BJ (cell line): Measurements from ENCODE around the gene GSTM1. TPM values are rescaled to one million over a fixed set of nuclear protein-coding genes. Genes with fewer than 3 reads are reported as not detected.
"Not testable (repeated sequence)": the region's sequence is repeated elsewhere in the genome, so short reads cannot be mapped to it uniquely, and the experiment has no call there.

ENCODE experiments used
- CTCF ChIA-PET: fragments of 350-600 bp; formaldehyde crosslinking; extraction: SDS; loops from one replicate; lab custom pipeline; 2021; ENCODE audit warnings: antibody characterized with exemption, inconsistent platforms; lab: Yijun Ruan, JAX
- POLR2A ChIA-PET: fragments of 300-600 bp; sonication (Branson Sonifier 250); formaldehyde crosslinking; extraction: SDS; loops from one replicate; lab custom pipeline; 2021; ENCODE audit warnings: antibody characterized with exemption; lab: Charles Lee
- DNase-seq: peaks from one replicate; pipeline ENCODE4 v3.0.0-alpha.2; 2011; ENCODE audit warnings: low read depth
- H3K27me3 ChIP-seq: 2 replicates; pipeline ENCODE4 v1.6.0; 2011; ENCODE audit warnings: low read length; ENCODE audit not compliant: control insufficient read depth, insufficient read depth
- H3K36me3 ChIP-seq: 2 replicates; pipeline ENCODE4 v1.5.1; 2011; ENCODE audit warnings: low read length; ENCODE audit not compliant: control insufficient read depth, insufficient read depth
- H3K4me3 ChIP-seq: 2 replicates; pipeline ENCODE4 v1.5.1; 2011; ENCODE audit warnings: low read depth, mild to moderate bottlenecking, control low read depth, low read length
- CTCF ChIP-seq: IDR thresholded peaks from 2 replicates; pipeline ENCODE4 v1.5.1; 2011; ENCODE audit warnings: low read depth, mild to moderate bottlenecking, control low read depth, inconsistent platforms, low read length, moderate library complexity; ENCODE audit not compliant: insufficient read depth
- polyA plus RNA-seq: library from polyadenylated mRNA; depleted of rRNA; stranded (reverse); fragments of >200 nt; gene quantifications from 2 replicates; pipeline ENCODE4 v1.2.3, GENCODE V29; 2011

Gene GSTM1
- polyA plus RNA-seq, 1 experiment: 1.0 TPM

GRCh38 chr1:109668123-109668775, 19.4 kb upstream of the GSTM1 start:
- POLR2A ChIA-PET: no interaction called here
- Histone ChIP-seq H3K36me3 (0 out of 2 replicates have a peak, but pooled peaks cover 3% of the 10 kb centered on the region), H3K4me3 (peak overlapping the region; percentile 65), H3K27me3 (no peaks in the 10 kb centered on the region)
- no peak for DNase-seq
- CTCF ChIA-PET: interaction anchor here (0.8 to 1.5 kb wide), 4 partner anchors 28 to 316 kb away, joined by 3 to 7 read pairs (median 4); partner anchors contain the start of gene AHCYL1
- no peak for TF ChIP-seq CTCF

- Histone ChIP-seq H3K36me3 (0 out of 2 replicates have a peak, but pooled peaks cover 3% of the 10 kb centered on the region), H3K4me3 (no peak overlapping the region), H3K27me3 (no peaks in the 10 kb centered on the region)
- POLR2A ChIA-PET: no interaction called here
- DNase-seq: no peak
- CTCF ChIA-PET: interaction anchor here (0.6 kb wide), 1 partner anchor 820 kb away, joined by 3 read pairs; no protein-coding TSS in a partner anchor
- no peak for TF ChIP-seq CTCF
Observed at GRCh38 chr1:109669246-109669948, 18.2 kb upstream of the GSTM1 start.

DNA sequence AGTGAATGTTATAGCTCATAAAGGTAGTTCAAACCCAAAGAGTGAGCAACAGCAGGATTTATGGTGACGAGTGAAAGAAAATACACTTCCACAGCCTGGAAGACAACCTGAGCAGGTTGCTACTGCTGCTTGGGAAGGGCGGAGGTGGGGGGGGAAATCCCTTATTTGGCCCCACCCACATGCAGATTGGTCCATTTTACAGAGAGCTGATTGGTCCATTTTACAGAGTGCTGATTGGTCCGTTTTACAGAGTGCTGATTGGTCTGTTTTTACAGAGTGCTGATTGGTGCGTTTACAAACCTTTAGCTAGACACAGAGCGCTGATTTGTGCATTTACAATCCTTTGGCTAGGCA, 17.7 kb upstream of the GSTM1 start:
- DNase-seq, H3K36me3 ChIP-seq, H3K27me3 ChIP-seq, POLR2A ChIA-PET, H3K4me3 ChIP-seq: not testable (repeated sequence)
- CTCF ChIA-PET: interaction anchor here (0.6 kb wide), 1 partner anchor 821 kb away, joined by 3 read pairs; no protein-coding TSS in a partner anchor

DNA sequence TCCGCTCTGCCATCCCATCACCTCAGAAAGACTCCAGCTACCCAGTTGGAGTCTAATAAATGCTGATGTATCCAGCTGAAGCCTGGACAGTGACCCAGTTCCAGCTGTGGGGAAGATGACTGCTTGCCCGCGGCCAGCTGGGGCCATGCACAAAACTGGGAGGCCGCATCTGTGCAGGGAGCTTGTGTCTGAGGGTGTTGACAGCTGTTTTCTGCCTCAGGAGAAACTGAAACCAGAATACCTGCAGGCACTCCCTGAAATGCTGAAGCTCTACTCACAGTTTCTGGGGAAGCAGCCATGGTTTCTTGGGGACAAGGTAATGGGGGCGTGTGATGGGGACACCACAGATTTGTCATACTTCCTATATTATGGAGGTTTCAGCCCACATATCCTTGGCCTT, 16.6 kb upstream of the GSTM1 start:
- ChIA-PET CTCF (interaction anchor here (0.8 kb wide), 1 partner anchor 20 kb away, joined by 3 read pairs; no protein-coding TSS in a partner anchor), POLR2A (no interaction called here)
- TF ChIP-seq CTCF: no peak
- DNase-seq: no peak
- H3K27me3 ChIP-seq: no peaks in the 10 kb centered on the region
- no peak overlapping the region for H3K4me3 ChIP-seq
- 0 out of 2 replicates have a peak, but pooled peaks cover 3% of the 10 kb centered on the region for H3K36me3 ChIP-seq

DNA sequence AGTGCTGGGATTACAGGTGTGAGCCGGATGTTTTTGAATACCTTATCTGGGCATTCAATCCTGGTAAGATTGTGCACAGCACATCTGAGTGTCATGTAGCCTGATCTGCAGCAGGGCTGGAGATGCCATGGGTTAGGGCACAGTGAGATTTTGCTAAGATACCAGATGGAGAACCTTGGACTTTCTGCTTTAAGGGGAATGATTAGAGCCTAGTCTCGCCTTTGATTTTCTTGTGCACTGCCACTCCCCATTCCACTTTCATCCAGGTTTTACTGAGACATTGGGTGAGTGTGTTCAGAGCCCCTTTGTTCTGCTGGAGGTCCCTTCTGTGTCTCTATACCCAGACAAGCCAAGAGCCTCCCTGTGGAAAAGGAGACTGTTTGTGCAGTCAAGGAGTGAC, 13.8 kb upstream of the GSTM1 start:
- DNase-seq, H3K4me3 ChIP-seq, H3K27me3 ChIP-seq, H3K36me3 ChIP-seq, CTCF ChIA-PET, POLR2A ChIA-PET: not testable (repeated sequence)

DNA sequence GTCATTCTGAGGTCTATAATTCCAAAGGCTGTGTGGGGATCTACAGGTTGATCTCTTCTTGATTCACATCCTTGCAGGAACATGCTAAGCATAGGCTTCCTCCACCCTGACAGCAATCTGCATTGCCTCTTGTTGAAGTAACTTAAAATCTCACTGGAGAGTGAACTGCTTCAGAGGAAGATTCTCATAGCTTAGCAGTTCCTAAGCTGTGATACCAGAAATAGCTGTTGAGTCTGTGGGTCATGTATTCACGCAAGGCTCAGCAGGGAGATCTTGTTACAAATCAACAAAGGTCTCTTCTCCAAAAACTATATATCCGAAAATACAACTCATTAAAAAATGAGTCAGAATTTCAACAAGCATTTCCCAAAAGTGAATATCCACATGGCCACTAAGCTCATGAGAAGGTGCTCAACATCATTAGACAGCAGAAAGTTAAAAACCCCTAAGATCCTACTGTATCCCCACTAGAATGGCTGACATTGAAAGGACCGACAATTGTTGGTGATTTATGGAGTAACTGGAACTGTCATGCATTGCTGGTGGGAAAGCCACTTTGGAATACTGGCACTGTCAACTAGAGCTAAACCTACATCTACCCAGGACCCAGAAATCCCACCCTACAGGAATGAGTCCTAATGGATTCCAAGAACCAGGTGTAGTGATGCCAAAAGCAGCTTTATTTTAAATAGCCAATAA, 10.8 kb upstream of the GSTM1 start:
- H3K4me3 ChIP-seq, H3K36me3 ChIP-seq, H3K27me3 ChIP-seq, DNase-seq, POLR2A ChIA-PET: not testable (repeated sequence)
- CTCF ChIA-PET: interaction anchor here (1.3 kb wide), 1 partner anchor 307 kb away, joined by 3 read pairs; the partner anchor contains the start of gene AHCYL1
